ENCODE data around the gene MRPL36. TPM values are rescaled to one million over a fixed set of nuclear protein-coding genes. Genes with fewer than 3 reads are reported as not detected.

The MRPL36 gene
- total and polyA plus RNA-seq, 12 donors, result 43.4 to 126 (median 49.8) TPM

DNA sequence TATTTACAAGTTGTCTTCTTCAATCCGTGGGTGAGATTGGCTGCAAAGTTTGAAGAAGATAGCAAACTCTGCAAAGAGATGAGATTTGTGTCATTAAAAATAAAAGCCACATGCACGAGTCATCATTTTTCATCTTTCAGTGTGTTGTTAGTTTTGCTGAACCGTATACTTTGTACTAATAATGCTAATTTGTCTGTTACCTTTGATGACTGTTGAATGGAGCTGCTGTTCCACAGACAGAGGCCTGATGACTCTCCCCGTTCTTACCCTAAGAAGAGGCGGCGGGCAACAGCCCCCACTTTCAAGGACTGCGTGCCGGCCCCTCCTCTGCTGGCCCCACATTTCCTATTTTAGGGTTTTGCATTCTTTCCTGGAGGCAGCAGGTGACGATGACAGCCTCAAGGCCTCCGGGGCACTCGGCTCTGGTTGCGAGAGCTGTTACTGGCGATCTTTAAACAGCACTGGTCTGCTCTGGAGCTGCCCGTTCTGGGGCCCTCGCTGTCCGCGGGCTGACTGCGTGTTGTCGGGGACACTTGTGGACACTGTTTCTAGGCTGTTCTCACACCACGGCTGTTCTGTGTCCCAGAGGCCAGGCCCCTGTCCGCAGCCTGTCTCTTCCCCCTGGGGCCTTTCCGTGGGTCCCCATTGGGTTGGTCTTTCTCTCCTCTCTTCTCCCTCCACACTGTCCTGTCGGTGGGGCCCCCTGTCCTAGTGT, 36.7 kb upstream of the MRPL36 start:
- no peaks in the 10 kb centered on the region for H3K9me3 ChIP-seq
- no peaks in the 10 kb centered on the region for H3K36me3 ChIP-seq
- H3K4me3 ChIP-seq, result no peak overlapping the region
- H3K27me3 ChIP-seq, result peaks cover 0 to 42% (median 14%) of the 10 kb centered on the region in 7 donors
- DNase-seq, result peak; percentile 34 to 37
- 26 to 42% methylated on average over 23 of the region's 23 CpGs for WGBS, 2 donors
- TF ChIP-seq, protein P1, sequence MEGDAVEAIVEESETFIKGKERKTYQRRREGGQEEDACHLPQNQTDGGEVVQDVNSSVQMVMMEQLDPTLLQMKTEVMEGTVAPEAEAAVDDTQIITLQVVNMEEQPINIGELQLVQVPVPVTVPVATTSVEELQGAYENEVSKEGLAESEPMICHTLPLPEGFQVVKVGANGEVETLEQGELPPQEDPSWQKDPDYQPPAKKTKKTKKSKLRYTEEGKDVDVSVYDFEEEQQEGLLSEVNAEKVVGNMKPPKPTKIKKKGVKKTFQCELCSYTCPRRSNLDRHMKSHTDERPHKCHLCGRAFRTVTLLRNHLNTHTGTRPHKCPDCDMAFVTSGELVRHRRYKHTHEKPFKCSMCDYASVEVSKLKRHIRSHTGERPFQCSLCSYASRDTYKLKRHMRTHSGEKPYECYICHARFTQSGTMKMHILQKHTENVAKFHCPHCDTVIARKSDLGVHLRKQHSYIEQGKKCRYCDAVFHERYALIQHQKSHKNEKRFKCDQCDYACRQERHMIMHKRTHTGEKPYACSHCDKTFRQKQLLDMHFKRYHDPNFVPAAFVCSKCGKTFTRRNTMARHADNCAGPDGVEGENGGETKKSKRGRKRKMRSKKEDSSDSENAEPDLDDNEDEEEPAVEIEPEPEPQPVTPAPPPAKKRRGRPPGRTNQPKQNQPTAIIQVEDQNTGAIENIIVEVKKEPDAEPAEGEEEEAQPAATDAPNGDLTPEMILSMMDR (IDR thresholded peaks at IDR 0.05), result no peak
- intact Hi-C loops (cut with DNase I), result no loop called here
- H3K27ac ChIP-seq, result peak overlapping the region in 8 of 10 donors; percentile 46 to 75 (median 66)
- peak; percentile 30 to 69 (median 64) for ATAC-seq
- peaks cover 0 to 14% (median 3%) of the 10 kb centered on the region in 9 donors for H3K4me1 ChIP-seq

DNA sequence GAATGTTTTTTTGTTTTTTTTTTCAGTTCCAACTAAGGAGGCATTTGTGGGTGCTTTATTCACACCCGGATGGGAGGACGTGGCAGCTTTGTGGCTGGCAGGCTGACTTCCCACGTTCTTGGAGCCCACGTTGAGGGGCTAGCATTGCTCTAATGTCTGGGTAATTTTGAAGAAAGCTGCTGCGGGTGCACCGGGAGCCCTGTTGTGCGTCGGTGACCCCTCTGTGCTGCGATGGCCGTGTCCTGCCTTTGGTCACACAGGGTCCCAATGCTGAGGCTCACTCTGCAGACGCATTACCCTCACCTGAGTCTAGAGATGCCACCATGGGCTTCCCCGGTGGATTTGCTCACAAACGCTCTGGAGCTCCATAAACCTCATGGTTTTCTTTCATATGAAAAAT, 35.8 kb upstream of the MRPL36 start:
- Histone ChIP-seq H3K4me1 (peaks cover 0 to 7% (median 0%) of the 10 kb centered on the region in 9 donors), H3K27me3 (peaks cover 0 to 33% (median 5%) of the 10 kb centered on the region in 7 donors), H3K36me3 (peaks cover 0 to 4% (median 0%) of the 10 kb centered on the region in 9 donors), H3K27ac (no peak overlapping the region), H3K9me3 (no peaks in the 10 kb centered on the region), H3K4me3 (no peak overlapping the region)
- intact Hi-C loops (cut with DNase I), result no loop called here
- WGBS, 2 donors, result 79 to 82% methylated on average over 13 of the region's 13 CpGs
- no peak for DNase-seq
- TF ChIP-seq, protein P1 (IDR thresholded peaks at IDR 0.05), result no peak
- ATAC-seq, result no peak

DNA sequence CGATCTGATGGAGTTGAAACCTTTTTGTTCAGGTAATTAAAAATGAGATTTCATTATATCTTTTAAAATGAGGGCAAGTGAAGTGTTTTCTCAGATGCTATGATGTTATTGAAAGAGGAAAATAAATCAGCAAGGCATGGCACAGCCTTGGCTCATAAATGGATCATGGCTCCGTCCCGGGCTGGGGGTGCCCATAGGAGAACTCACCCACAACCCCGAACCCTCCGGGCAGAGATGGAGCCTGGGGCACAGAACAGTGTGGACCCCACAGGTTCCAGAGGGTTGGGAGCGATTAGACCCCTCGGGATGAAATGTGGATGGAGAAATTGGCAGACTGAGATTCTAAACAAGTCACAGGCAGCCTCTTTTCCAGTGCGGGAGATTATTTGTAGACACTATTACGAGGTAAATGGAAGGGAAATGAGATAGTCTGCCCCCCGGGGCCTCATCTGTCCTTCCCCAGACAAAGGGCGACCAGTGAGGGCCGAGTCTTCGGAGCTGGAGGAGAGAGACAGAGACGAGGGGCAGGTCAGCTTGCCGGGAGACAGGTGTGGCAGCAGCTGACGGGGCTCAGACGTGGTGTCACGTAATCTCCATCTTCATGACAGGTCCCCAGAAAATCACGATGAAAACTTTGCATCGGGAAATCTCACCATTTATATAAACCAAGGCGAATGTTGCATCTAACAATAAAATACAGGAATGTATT, 35.2 kb upstream of the MRPL36 start:
- peaks cover 0 to 6% (median 0%) of the 10 kb centered on the region in 9 donors for H3K36me3 ChIP-seq
- TF ChIP-seq, protein P1 (IDR thresholded peaks at IDR 0.05), result no peak
- intact Hi-C loops (cut with DNase I), result no loop called here
- H3K9me3 ChIP-seq, result no peaks in the 10 kb centered on the region
- WGBS, 2 donors, result 58 to 61% methylated on average over 21 of the region's 21 CpGs
- ATAC-seq, result no peak
- peaks cover 0 to 7% (median 0%) of the 10 kb centered on the region in 9 donors for H3K4me1 ChIP-seq
- peaks cover 0 to 27% (median 0%) of the 10 kb centered on the region in 7 donors for H3K27me3 ChIP-seq
- H3K27ac ChIP-seq, result no peak overlapping the region
- no peak for DNase-seq
- no peak overlapping the region for H3K4me3 ChIP-seq

DNA sequence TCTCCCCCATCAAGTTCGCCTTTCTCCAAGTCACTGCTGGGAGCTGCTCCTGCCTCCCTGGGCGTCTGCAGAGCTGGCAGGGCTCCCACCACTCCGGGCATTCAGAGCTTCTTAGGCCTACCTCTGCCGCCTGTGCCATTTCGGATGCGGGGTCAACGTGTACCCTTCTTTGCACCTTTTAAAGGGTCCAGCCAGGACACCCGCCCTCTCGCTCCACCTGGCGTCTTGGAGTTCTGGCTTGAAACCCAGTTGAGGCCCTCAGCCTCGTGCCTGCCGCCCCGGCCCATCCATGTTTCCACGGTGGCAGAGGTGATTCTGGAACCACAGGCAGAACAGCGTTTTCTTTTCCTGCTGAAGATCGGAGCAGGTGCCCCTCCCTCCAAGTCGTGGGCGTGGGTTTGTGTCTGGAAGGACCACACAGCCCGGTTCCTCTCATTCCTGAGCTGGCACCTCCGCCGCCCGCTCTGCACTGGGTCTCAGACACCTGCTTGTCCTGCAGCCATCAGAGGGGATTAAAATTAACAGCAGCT, 34.5 kb upstream of the MRPL36 start:
- H3K27ac ChIP-seq, result no peak overlapping the region
- ATAC-seq (no peak), DNase-seq (no peak)
- peaks cover 0 to 22% (median 0%) of the 10 kb centered on the region in 7 donors for H3K27me3 ChIP-seq
- H3K4me3 ChIP-seq, result no peak overlapping the region
- TF ChIP-seq, protein P1 (IDR thresholded peaks at IDR 0.05), result no peak
- peaks cover 0 to 13% (median 0%) of the 10 kb centered on the region in 9 donors for H3K36me3 ChIP-seq
- H3K4me1 ChIP-seq, result peaks cover 0 to 7% (median 0%) of the 10 kb centered on the region in 9 donors
- H3K9me3 ChIP-seq, result no peaks in the 10 kb centered on the region
- intact Hi-C loops (cut with DNase I), result no loop called here
- WGBS, 2 donors, result 66 to 72% methylated on average over 22 of the region's 22 CpGs

All from heart right ventricle (tissue), 16 donors.